Activated CD8-positive, alpha-beta memory T cell treated with anti-CD3 and anti-CD28 coated beads for 36 hours (primary cell): ENCODE results near the gene SLC7A8. TPM values are rescaled to one million over a fixed set of nuclear protein-coding genes. Genes with fewer than 3 reads are reported as not detected.

Experiments
- CTCF ChIA-PET: fragments of 350-600 bp; sonication (Branson Sonifier 250); formaldehyde crosslinking; loops from one replicate; lab custom pipeline; 2021; ENCODE audit warnings: antibody characterized with exemption; lab: Charles Lee
- POLR2A ChIA-PET: fragments of 350-600 bp; sonication (Branson Sonifier 250); formaldehyde crosslinking; loops from one replicate; lab custom pipeline; 2021; ENCODE audit warnings: antibody characterized with exemption; lab: Charles Lee
- total RNA-seq, 2 experiments: library from RNA; stranded (reverse); gene quantifications; one replicate each; pipeline ENCODE4 v1.2.3, GENCODE V29; 2021

Gene SLC7A8
- total RNA-seq, 2 experiments from 2014 or later = 0.40 to 0.86 TPM

GRCh38 chr14:23093991-23094665 is 89.3 kb downstream of the SLC7A8 start:
- POLR2A ChIA-PET = interaction anchor here (0.6 to 1.8 kb wide), 9 partner anchors 9 to 227 kb away, joined by 3 to 11 read pairs (median 5); partner anchors contain the start of genes HAUS4 and PABPN1

GRCh38 chr14:23093526-23093925 is 89.9 kb downstream of the SLC7A8 start:
- ChIA-PET POLR2A (interaction anchor here (0.6 kb wide), 1 partner anchor 31 kb away, joined by 3 read pairs; no protein-coding TSS in a partner anchor), CTCF (interaction anchor here (3.4 kb wide), 1 partner anchor 17 kb away, joined by 18 read pairs; no protein-coding TSS in a partner anchor)

More at GRCh38 chr14:23093991-23094665, 89.3 kb downstream of the SLC7A8 start:
- CTCF ChIA-PET = interaction anchor here (0.8 to 3.4 kb wide), 12 partner anchors 9 to 207 kb away, joined by 3 to 18 read pairs (median 5); partner anchors contain the start of gene CDH24

GRCh38 chr14:23093104-23093503 is 90.4 kb downstream of the SLC7A8 start:
- POLR2A ChIA-PET = interaction anchor here (0.8 kb wide), 1 partner anchor 208 kb away, joined by 3 read pairs; no protein-coding TSS in a partner anchor
- CTCF ChIA-PET = interaction anchor here (1.5 to 2.6 kb wide), 2 partner anchors 10 to 25 kb away, joined by 5 to 12 read pairs; no protein-coding TSS in a partner anchor

GRCh38 chr14:23091294-23092225 is 91.9 kb downstream of the SLC7A8 start:
- CTCF ChIA-PET = interaction anchor here (0.7 to 3.7 kb wide), 7 partner anchors 9 to 254 kb away, joined by 3 to 22 read pairs (median 5); no protein-coding TSS in a partner anchor
- POLR2A ChIA-PET = interaction anchor here (0.6 to 1.2 kb wide), 4 partner anchors 17 to 140 kb away, joined by 3 to 11 read pairs (median 5); no protein-coding TSS in a partner anchor

GRCh38 chr14:23090254-23090636 is 93.2 kb downstream of the SLC7A8 start:
- POLR2A ChIA-PET = no interaction called here
- CTCF ChIA-PET = interaction anchor here (0.5 to 3.7 kb wide), 5 partner anchors 13 to 1276 kb away, joined by 4 to 22 read pairs (median 6); no protein-coding TSS in a partner anchor

- POLR2A ChIA-PET = no interaction called here
- CTCF ChIA-PET = interaction anchor here (0.5 to 3.7 kb wide), 5 partner anchors 13 to 1276 kb away, joined by 4 to 22 read pairs (median 6); no protein-coding TSS in a partner anchor
Observed at GRCh38 chr14:23089498-23090253, 93.8 kb downstream of the SLC7A8 start.

- POLR2A ChIA-PET = no interaction called here
Observed at GRCh38 chr14:23086565-23086964, 96.9 kb downstream of the SLC7A8 start.

GRCh38 chr14:23085458-23085857 is 98.0 kb downstream of the SLC7A8 start:
- ChIA-PET CTCF (interaction anchor here (1.0 to 2.5 kb wide), 3 partner anchors 8 to 17 kb away, joined by 3 to 8 read pairs (median 4); partner anchors contain the start of gene ACIN1), POLR2A (interaction anchor here (1.1 to 2.2 kb wide), 2 partner anchors 9 to 10 kb away, joined by 4 to 11 read pairs; partner anchors contain the start of genes ACIN1 and C14orf119)

More at GRCh38 chr14:23086565-23086964, 96.9 kb downstream of the SLC7A8 start:
- CTCF ChIA-PET = interaction anchor here (0.9 to 2.5 kb wide), 2 partner anchors 9 to 13 kb away, joined by 3 to 8 read pairs; no protein-coding TSS in a partner anchor

- ChIA-PET CTCF (interaction anchor here (1.8 to 2.5 kb wide), 2 partner anchors 12 to 15 kb away, joined by 6 to 10 read pairs; partner anchors contain the start of genes ACIN1 and C14orf119), POLR2A (interaction anchor here (0.5 kb wide), 1 partner anchor 162 kb away, joined by 3 read pairs; the partner anchor contains the start of gene RBM23)
Observed at GRCh38 chr14:23080474-23080873, 103.0 kb downstream of the SLC7A8 start.

- POLR2A ChIA-PET = no interaction called here
- CTCF ChIA-PET = interaction anchor here (1.8 to 2.5 kb wide), 2 partner anchors 11 to 16 kb away, joined by 6 to 10 read pairs; partner anchors contain the start of genes ACIN1 and C14orf119
Observed at GRCh38 chr14:23079716-23080115, 103.7 kb downstream of the SLC7A8 start.

- ChIA-PET POLR2A (no interaction called here), CTCF (interaction anchor here (2.5 to 3.0 kb wide), 2 partner anchors 10 to 31 kb away, joined by 14 to 22 read pairs; no protein-coding TSS in a partner anchor)
Observed at GRCh38 chr14:23078692-23079116, 104.8 kb downstream of the SLC7A8 start.

GRCh38 chr14:23077962-23078361 is 105.5 kb downstream of the SLC7A8 start:
- POLR2A ChIA-PET = no interaction called here
- CTCF ChIA-PET = interaction anchor here (1.2 to 4.1 kb wide), 8 partner anchors 8 to 244 kb away, joined by 4 to 22 read pairs (median 11); partner anchors contain the start of genes ACIN1 and C14orf119

GRCh38 chr14:23076785-23077408 is 106.6 kb downstream of the SLC7A8 start:
- ChIA-PET POLR2A (no interaction called here), CTCF (interaction anchor here (0.5 to 4.1 kb wide), 19 partner anchors 8 to 245 kb away, joined by 3 to 22 read pairs (median 4); partner anchors contain the start of genes ACIN1 and C14orf119)
